Activated effector memory CD4-positive, alpha-beta T cell treated with anti-CD3 and anti-CD28 coated beads, Interleukin-2, amount 50 U/mL, for 16 hours (primary cell): ENCODE results near the gene UGT2B15.
"Not testable (repeated sequence)": the region's sequence is repeated elsewhere in the genome, so short reads cannot be mapped to it uniquely, and the experiment has no call there.

Source experiments
- DNase-seq: peaks from one replicate; pipeline ENCODE4 v3.0.0-alpha.2; 2020

Gene UGT2B15

GRCh38 chr4:68655764-68656444 is 14.5 kb downstream of the UGT2B15 start:
- no peak for DNase-seq

- DNase-seq, result no peak
Measured at GRCh38 chr4:68654946-68655721, 15.3 kb downstream of the UGT2B15 start.

DNA sequence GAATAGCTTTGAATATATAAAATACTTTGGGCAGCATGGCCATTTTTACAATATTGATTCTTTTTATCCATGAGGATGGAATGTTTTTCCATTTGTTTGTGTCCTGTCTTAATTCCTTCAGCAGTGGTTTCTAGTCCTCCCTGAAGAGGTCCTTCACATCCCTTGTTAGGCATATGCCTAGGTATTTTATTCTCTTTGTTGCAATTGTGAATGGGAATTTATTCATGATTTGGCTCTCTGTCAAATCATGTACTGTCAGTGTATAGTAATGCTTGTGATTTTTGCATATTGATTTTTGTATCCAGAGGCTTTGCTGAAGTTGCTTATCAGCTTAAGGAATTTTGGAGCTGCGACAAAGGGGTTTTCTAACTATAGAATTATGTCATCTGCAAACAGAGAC is 18.5 kb downstream of the UGT2B15 start:
- DNase-seq, result no peak

- DNase-seq, result no peak
Measured at GRCh38 chr4:68630371-68630770, 40.1 kb downstream of the UGT2B15 start.

GRCh38 chr4:68622731-68623130 is 47.7 kb downstream of the UGT2B15 start:
- not testable (repeated sequence) for DNase-seq

- DNase-seq, result no peak
Measured at GRCh38 chr4:68617003-68617698, 53.3 kb downstream of the UGT2B15 start.

- no peak for DNase-seq
Measured at GRCh38 chr4:68615699-68616422, 54.6 kb downstream of the UGT2B15 start.

DNA sequence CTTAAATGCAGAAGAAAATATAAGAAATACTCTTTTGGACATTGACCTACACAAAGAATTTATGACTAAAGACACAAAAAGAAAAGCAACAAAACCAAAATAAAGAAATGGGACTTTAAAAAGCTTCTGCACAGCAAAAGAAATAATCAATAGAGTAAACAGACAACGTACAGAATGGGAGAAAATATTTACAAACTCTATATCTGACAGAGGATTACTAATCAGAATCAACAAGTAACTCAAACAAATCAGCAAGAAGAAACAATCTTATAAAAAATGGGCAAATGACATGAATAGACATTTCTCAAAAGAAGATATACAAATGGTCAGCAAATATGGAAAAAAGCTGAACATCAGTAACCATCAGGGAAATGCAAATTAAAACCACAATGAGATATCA is 56.7 kb downstream of the UGT2B15 start:
- DNase-seq, result no peak

- DNase-seq, result no peak
Measured at GRCh38 chr4:68606240-68606639, 64.2 kb downstream of the UGT2B15 start.

DNA sequence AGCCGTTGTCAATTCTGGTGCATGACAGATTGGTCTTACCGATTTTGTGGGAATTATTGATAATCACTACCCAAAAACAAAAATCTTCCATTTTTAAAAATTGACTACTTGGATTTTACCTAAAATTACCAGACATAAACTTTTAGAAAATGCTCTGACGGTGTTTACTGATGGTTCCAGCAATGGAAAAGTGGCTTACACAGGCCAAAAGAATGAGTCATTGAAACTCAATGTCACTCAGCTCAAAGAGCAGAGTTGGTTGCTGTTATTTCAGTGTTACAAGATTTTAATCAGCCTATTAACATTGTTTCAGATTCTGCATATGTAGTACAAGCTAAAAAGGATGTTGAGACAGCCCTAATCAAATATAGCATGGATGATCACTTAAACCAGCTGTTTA is 71.3 kb downstream of the UGT2B15 start:
- DNase-seq, result no peak

DNA sequence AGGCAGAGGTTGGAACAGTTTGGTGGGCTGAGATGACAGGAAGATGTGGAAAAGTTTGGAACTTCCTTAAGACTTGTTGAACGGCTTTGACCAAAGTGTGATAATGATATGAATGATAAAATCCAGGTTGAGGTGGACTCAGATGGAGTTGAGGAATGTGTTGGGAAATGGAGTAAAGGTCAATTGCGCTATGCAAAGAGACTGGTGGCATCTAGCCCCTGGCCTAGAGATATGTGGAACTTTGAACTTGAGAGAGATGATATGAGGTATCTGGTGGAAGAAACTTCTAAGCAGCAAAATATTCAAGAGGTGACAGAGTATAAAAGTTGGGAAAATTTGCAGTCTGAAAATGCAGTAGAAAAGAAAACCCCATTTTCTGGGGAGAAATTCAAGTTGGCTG is 73.0 kb downstream of the UGT2B15 start:
- no peak for DNase-seq
